Measurements from ENCODE around the gene RPS5. TPM values are rescaled to one million over a fixed set of nuclear protein-coding genes. Genes with fewer than 3 reads are reported as not detected.

Gene RPS5
- total and polyA plus RNA-seq, 2 donors (not counting 1 experiment from before 2014, with no cell fraction given), result 1,173 to 2,126 TPM

DNA sequence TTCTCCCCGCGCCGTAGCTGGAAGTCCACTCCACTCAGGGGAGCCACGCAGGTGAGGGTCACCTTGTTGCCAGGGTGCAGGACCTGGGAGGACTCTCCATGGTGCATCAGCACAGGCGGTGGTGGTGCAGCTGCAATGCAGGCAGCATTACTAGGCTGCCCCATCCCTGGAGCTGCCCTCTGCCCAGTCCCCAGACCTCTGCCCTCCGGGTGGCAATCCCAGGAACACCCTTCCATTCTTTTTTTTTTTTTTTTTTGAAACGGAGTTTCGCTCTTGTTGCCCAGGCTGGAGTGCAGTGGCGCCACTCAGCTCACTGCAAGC lies 35.6 kb upstream of the RPS5 start:
- H3K27me3 ChIP-seq (ENCODE audit: control insufficient read depth, insufficient read depth, low read length), result no peaks in the 10 kb centered on the region
- H3K4me2 ChIP-seq (ENCODE audit: extremely low read depth, insufficient read depth, low read length), result no peak overlapping the region
- TF ChIP-seq, protein P1, sequence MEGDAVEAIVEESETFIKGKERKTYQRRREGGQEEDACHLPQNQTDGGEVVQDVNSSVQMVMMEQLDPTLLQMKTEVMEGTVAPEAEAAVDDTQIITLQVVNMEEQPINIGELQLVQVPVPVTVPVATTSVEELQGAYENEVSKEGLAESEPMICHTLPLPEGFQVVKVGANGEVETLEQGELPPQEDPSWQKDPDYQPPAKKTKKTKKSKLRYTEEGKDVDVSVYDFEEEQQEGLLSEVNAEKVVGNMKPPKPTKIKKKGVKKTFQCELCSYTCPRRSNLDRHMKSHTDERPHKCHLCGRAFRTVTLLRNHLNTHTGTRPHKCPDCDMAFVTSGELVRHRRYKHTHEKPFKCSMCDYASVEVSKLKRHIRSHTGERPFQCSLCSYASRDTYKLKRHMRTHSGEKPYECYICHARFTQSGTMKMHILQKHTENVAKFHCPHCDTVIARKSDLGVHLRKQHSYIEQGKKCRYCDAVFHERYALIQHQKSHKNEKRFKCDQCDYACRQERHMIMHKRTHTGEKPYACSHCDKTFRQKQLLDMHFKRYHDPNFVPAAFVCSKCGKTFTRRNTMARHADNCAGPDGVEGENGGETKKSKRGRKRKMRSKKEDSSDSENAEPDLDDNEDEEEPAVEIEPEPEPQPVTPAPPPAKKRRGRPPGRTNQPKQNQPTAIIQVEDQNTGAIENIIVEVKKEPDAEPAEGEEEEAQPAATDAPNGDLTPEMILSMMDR (conservative IDR thresholded peaks at IDR 0.05 in 1 of 2, IDR thresholded peaks at IDR 0.05 in 1 of 2; ENCODE audit: low read depth in 1 of 2, low read length in 2 of 2), result no peak
- no peak for TF ChIP-seq EZH2 (IDR thresholded peaks at IDR 0.05; ENCODE audit: low read length, missing control alignments)
- no peak overlapping the region for H3K4me3 ChIP-seq (replicated peaks in 1 of 4; ENCODE audit: control extremely low read depth in 1 of 4, insufficient read depth in 1 of 4, low read depth in 3 of 4, low read length in 4 of 4)
- H3K27ac ChIP-seq (ENCODE audit: insufficient read depth, low read length), result no peak overlapping the region
- H4K20me1 ChIP-seq (ENCODE audit: control insufficient read depth, extremely low read depth, insufficient read depth, low read length), result no peaks in the 10 kb centered on the region
- no peaks in the 10 kb centered on the region for H3K4me1 ChIP-seq (ENCODE audit: control insufficient read depth, extremely low read depth, insufficient read depth, low read length)
- no peaks in the 10 kb centered on the region for H3K9me3 ChIP-seq (ENCODE audit: control insufficient read depth, insufficient read depth, low read depth, low read length)
- no peak overlapping the region for H2AFZ ChIP-seq (ENCODE audit: low read length)
- no peak for DNase-seq (ENCODE audit: low read depth in 2 of 2)
- peaks cover 2% of the 10 kb centered on the region for H3K36me3 ChIP-seq (ENCODE audit: control insufficient read depth, insufficient read depth, low read length)
- H3K9ac ChIP-seq (ENCODE audit: insufficient read depth, low read length), result no peak overlapping the region
- H3K79me2 ChIP-seq (ENCODE audit: control insufficient read depth, insufficient read depth, low read length), result no peaks in the 10 kb centered on the region

DNA sequence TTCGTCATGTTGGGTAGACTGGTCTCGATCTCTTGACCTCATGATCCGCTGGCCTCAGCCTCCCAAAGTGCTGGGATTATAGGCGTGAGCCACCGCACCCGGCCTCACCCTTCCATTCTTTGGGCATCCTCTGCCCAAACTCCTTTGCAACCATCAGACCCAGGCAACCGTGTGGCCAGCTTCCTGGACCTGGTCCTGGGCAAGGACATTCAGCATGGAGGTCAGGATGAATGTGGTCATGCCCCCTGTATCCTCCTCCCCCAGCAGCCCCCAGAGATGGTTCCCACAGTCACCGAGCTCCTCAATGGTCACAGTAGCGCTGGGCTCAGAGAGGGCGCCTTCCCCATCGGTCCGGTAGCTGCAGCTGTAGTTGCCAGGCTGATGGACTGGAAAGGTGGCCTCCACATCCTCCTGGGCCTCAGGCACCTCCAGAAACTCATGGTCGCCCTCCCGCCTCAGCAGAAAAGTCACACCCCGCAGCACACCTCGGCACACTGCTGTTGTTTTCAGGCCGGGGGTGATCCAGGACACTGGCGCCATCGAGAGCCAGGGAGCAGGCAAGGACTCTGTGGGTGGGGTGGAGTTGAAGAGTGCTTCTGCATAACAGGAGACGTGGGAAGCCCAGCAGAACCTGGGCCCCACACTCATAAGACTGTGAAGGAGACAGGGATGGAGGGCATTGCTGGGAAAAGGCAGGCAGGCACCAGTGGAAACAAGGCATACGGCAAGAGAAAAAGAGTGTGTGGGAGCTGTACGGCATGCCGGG lies 34.9 kb upstream of the RPS5 start:
- no peaks in the 10 kb centered on the region for H3K4me1 ChIP-seq (ENCODE audit: control insufficient read depth, extremely low read depth, insufficient read depth, low read length)
- no peak for DNase-seq (ENCODE audit: low read depth in 2 of 2)
- TF ChIP-seq, protein P1 (conservative IDR thresholded peaks at IDR 0.05 in 1 of 2, IDR thresholded peaks at IDR 0.05 in 1 of 2; ENCODE audit: low read depth in 1 of 2, low read length in 2 of 2), result no peak
- TF ChIP-seq EZH2 (IDR thresholded peaks at IDR 0.05; ENCODE audit: low read length, missing control alignments), result no peak

DNA sequence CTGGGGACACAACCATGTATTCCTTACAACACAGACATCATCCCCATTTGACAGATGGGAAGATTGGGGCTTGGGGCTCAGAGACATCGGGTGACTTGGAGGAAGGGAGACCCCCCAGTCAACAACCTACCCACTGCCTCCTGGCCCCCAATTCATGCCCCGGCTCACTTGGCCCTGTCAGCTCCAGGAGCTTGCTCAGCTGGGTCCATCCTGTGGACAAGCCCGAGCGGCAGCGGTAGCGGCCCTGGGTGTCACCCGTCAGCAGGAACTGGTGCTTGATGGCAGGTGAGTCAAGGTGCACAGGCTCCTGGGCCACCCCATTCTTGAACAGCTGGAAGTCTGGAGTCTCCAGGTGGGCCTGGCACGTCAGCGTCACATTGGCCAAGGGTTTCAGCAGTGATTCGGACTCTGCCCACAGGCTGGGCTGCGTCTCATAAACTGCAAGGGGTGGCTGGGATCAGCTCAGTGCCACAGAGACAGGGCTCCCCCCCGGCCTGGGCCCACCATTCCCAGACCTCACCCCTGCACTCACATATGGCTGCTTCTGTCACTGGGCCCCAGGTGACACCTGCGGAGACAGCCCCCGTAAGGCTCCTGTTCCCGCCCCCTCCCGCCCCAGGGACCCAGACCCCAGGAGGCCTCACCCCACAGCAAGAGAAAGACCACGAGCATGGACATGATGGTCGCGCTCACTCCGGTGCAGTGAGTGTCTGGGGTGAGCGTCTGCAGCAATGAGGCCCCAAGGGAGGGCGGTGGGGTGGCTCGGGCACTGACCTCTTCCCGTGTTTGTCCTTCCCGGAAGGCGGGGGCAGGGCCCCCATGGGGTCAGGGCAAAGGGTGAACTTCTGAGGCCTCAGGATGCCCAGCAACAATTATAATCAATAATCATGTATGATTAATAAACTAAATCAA lies 34.1 kb upstream of the RPS5 start, which contains the start of gene A1BG:
Gene A1BG (minus strand): TSS at position 733 of the 912 bp plus-strand sequence. CDS start 55 bp downstream, at position 678.
- Histone ChIP-seq H3K9me3 (ENCODE audit: control insufficient read depth, insufficient read depth, low read depth, low read length) (no peaks in the 10 kb centered on the region), H3K4me1 (ENCODE audit: control insufficient read depth, extremely low read depth, insufficient read depth, low read length) (no peaks in the 10 kb centered on the region), H3K27ac (ENCODE audit: insufficient read depth, low read length) (no peak within 1 kb of the TSS), H3K9ac (ENCODE audit: insufficient read depth, low read length) (no peak within 1 kb of the TSS), H3K4me2 (ENCODE audit: extremely low read depth, insufficient read depth, low read length) (no peak within 1 kb of the TSS), H3K27me3 (ENCODE audit: control insufficient read depth, insufficient read depth, low read length) (no peaks in the 10 kb centered on the region), H3K79me2 (ENCODE audit: control insufficient read depth, insufficient read depth, low read length) (no peaks in the 10 kb centered on the region), H3K4me3 (replicated peaks in 1 of 4; ENCODE audit: control extremely low read depth in 1 of 4, insufficient read depth in 1 of 4, low read depth in 3 of 4, low read length in 4 of 4) (no peak within 1 kb of the TSS), H4K20me1 (ENCODE audit: control insufficient read depth, extremely low read depth, insufficient read depth, low read length) (no peaks in the 10 kb centered on the region), H2AFZ (ENCODE audit: low read length) (no peak within 1 kb of the TSS), H3K36me3 (ENCODE audit: control insufficient read depth, insufficient read depth, low read length) (peaks cover 2% of the 10 kb centered on the region)
- no peak for DNase-seq (ENCODE audit: low read depth in 2 of 2)
- TF ChIP-seq EZH2 (IDR thresholded peaks at IDR 0.05; ENCODE audit: low read length, missing control alignments), result no peak
- TF ChIP-seq, protein P1 (conservative IDR thresholded peaks at IDR 0.05 in 1 of 2, IDR thresholded peaks at IDR 0.05 in 1 of 2; ENCODE audit: low read depth in 1 of 2, low read length in 2 of 2), result no peak

More for the DNA sequence above, 34.9 kb upstream of the RPS5 start:
- no peak overlapping the region for H3K9ac ChIP-seq (ENCODE audit: insufficient read depth, low read length)
- H3K27ac ChIP-seq (ENCODE audit: insufficient read depth, low read length), result no peak overlapping the region
- no peaks in the 10 kb centered on the region for H4K20me1 ChIP-seq (ENCODE audit: control insufficient read depth, extremely low read depth, insufficient read depth, low read length)
- no peaks in the 10 kb centered on the region for H3K79me2 ChIP-seq (ENCODE audit: control insufficient read depth, insufficient read depth, low read length)
- H2AFZ ChIP-seq (ENCODE audit: low read length), result no peak overlapping the region
- no peak overlapping the region for H3K4me2 ChIP-seq (ENCODE audit: extremely low read depth, insufficient read depth, low read length)
- no peaks in the 10 kb centered on the region for H3K27me3 ChIP-seq (ENCODE audit: control insufficient read depth, insufficient read depth, low read length)
- no peaks in the 10 kb centered on the region for H3K9me3 ChIP-seq (ENCODE audit: control insufficient read depth, insufficient read depth, low read depth, low read length)
- H3K4me3 ChIP-seq (replicated peaks in 1 of 4; ENCODE audit: control extremely low read depth in 1 of 4, insufficient read depth in 1 of 4, low read depth in 3 of 4, low read length in 4 of 4), result no peak overlapping the region
- peaks cover 2% of the 10 kb centered on the region for H3K36me3 ChIP-seq (ENCODE audit: control insufficient read depth, insufficient read depth, low read length)

All from fibroblast of lung (primary cell).